CD4-positive, alpha-beta T cell (primary cell): ENCODE data around the gene MNDA. TPM values are rescaled to one million over a fixed set of nuclear protein-coding genes. Genes with fewer than 3 reads are reported as not detected.

Experiments used
- ATAC-seq: fragments of 200-7000 bp; cut with Tn5 transposase; one replicate; pipeline ENCODE4 v1.10.0; 2022; ENCODE audit warnings: mild to moderate bottlenecking; ENCODE audit not compliant: poor library complexity
- CTCF ChIA-PET: fragments of 350-600 bp; sonication (Branson Sonifier 250); formaldehyde crosslinking; loops from one replicate; lab custom pipeline; 2021; ENCODE audit warnings: antibody characterized with exemption, inconsistent platforms; lab: Charles Lee
- POLR2A ChIA-PET: fragments of 350-600 bp; sonication (Branson Sonifier 250); formaldehyde crosslinking; loops from one replicate; lab custom pipeline; 2021; ENCODE audit warnings: antibody characterized with exemption, inconsistent platforms; lab: Charles Lee
- DNase-seq, 14 experiments: peaks; one replicate each; pipeline ENCODE4 v3.0.0-alpha.2; 2013 to 2020; ENCODE audit warnings: mixed read lengths in 2 of 14
- H3K27ac ChIP-seq, 2 donors: one replicate each; pipeline versions ENCODE4 v1.5.1 to v1.7.0; 2013; ENCODE audit warnings: low read length in 2 of 2, low read depth in 1 of 2, mild to moderate bottlenecking in 1 of 2
- H3K27me3 ChIP-seq, 2 experiments: 1 replicate in 1 of 2; 2 replicates in 1 of 2; pipeline versions ENCODE4 v1.6.1 to v1.7.0; 2013; ENCODE audit warnings: low read length in 2 of 2, control low read depth in 1 of 2, mild to moderate bottlenecking in 1 of 2, moderate library complexity in 1 of 2; ENCODE audit not compliant: insufficient read depth in 2 of 2, control insufficient read depth in 1 of 2
- H3K36me3 ChIP-seq: one replicate; pipeline ENCODE4 v1.6.1; 2013; ENCODE audit warnings: low read length, control low read depth; ENCODE audit not compliant: insufficient read depth
- H3K4me1 ChIP-seq: one replicate; pipeline ENCODE4 v1.6.1; 2013; ENCODE audit warnings: low read length, control low read depth; ENCODE audit not compliant: insufficient read depth
- H3K4me3 ChIP-seq: one replicate; pipeline ENCODE4 v1.5.1; 2013; ENCODE audit warnings: mild to moderate bottlenecking, low read length, moderate library complexity
- H3K9me3 ChIP-seq, 2 experiments: 1 replicate in 1 of 2; 2 replicates in 1 of 2; pipeline versions ENCODE4 v1.6.1 to v1.7.0; 2013; ENCODE audit warnings: low read length in 2 of 2, mild to moderate bottlenecking in 2 of 2, control low read depth in 1 of 2, moderate library complexity in 1 of 2; ENCODE audit not compliant: control insufficient read depth in 1 of 2, insufficient read depth in 1 of 2
- H3K27ac Mint-ChIP-seq: one replicate; pipeline ENCODE4 v1.8.0; 2020; ENCODE audit warnings: mixed read lengths
- H3K27me3 Mint-ChIP-seq: one replicate; pipeline ENCODE4 v1.8.0; 2021; ENCODE audit warnings: mixed read lengths
- H3K36me3 Mint-ChIP-seq: one replicate; pipeline ENCODE4 v1.8.0; 2021; ENCODE audit warnings: low read depth, mixed read lengths
- H3K4me1 Mint-ChIP-seq: one replicate; pipeline ENCODE4 v1.8.0; 2021; ENCODE audit warnings: low read depth, mixed read lengths
- H3K4me3 Mint-ChIP-seq: one replicate; pipeline ENCODE4 v1.8.0; 2020; ENCODE audit warnings: mild to moderate bottlenecking, mixed read lengths
- H3K9me3 Mint-ChIP-seq: one replicate; pipeline ENCODE4 v1.8.0; 2020; ENCODE audit warnings: mixed read lengths
- CTCF ChIP-seq: fragments of 200-600 bp; IDR thresholded peaks from one replicate; pipeline ENCODE4 v1.8.0; 2022; ENCODE audit warnings: antibody characterized with exemption, mild to moderate bottlenecking
- intact Hi-C, 2 experiments: fragments of 100-400 bp; cut with DNase I in 1 of 2; cut with micrococcal nuclease in 1 of 2; formaldehyde crosslinking; loops; one replicate each; pipeline versions ENCODE4 v1.15.1 to v1.9.0; 2023 to 2025; cut with DNase I, micrococcal nuclease
- polyA plus RNA-seq, 2 donors: library from polyadenylated mRNA; unstranded; fragments of 120-200 nt; gene quantifications; one replicate each; pipeline ENCODE4 v1.2.1, GENCODE V29; 2013
- total RNA-seq, 174 experiments: library from RNA in 2 of 174; stranded (reverse) in 2 of 174; gene quantifications; one replicate each; pipeline ENCODE4 v1.2.3 and lab custom pipeline; 2021 to 2026

Gene MNDA
- 1 to 10 TPM in 1 of 2 experiments, under 1 TPM in 1; 0.88 to 1.1 TPM for total RNA-seq
- 56.0 TPM for polyA plus RNA-seq (2013, experiment 1 of 2)
- 41.9 TPM for polyA plus RNA-seq (2013, experiment 2 of 2)
- 0 to 11.7 (median 0.26) reads per million in 172 experiments for total RNA-seq (lab: John Stamatoyannopoulos, UW)

- Mint-ChIP-seq H3K27ac (no peak within 1 kb of the TSS), H3K4me3 (no peak within 1 kb of the TSS), H3K36me3 (no peaks in the 10 kb centered on the region), H3K9me3 (peaks cover 14% of the 10 kb centered on the region), H3K4me1 (no peaks in the 10 kb centered on the region), H3K27me3 (no peaks in the 10 kb centered on the region)
- H3K4me3 ChIP-seq = peak within 1 kb of the TSS; percentile 10
- H3K27ac ChIP-seq = no peak within 1 kb of the TSS
- H3K4me1 ChIP-seq = no peaks in the 10 kb centered on the region
- H3K27me3 ChIP-seq = no peaks in the 10 kb centered on the region
- peak in 3 of 14 experiments; percentile 32 to 38 (median 38) for DNase-seq
- no peak for TF ChIP-seq CTCF
- peaks cover 0 to 8% of the 10 kb centered on the region in 2 experiments for H3K9me3 ChIP-seq
- ChIA-PET POLR2A (interaction anchor here (1.3 kb wide), 1 partner anchor 12 kb away, joined by 3 read pairs; no protein-coding TSS in a partner anchor), CTCF (no interaction called here)
- ATAC-seq = no peak
- no peaks in the 10 kb centered on the region for H3K36me3 ChIP-seq
- intact Hi-C loops = no loop called here
These were observed at the start of gene MNDA for GRCh38 chr1:158830904-158831507. MNDA (plus strand) TSS chr1:158831351; CDS start chr1:158842154, 10,803 bp downstream.

GRCh38 chr1:158793604-158794003 lies 37.5 kb upstream of the MNDA start:
- Mint-ChIP-seq H3K4me3 (no peak overlapping the region), H3K27me3 (peaks cover 6% of the 10 kb centered on the region), H3K9me3 (no peaks in the 10 kb centered on the region), H3K27ac (no peak overlapping the region), H3K4me1 (no peaks in the 10 kb centered on the region), H3K36me3 (no peaks in the 10 kb centered on the region)
- ATAC-seq (no peak), DNase-seq (peak in 10 of 14 experiments; percentile 6 to 57 (median 22))
- Histone ChIP-seq H3K27me3 (no peaks in the 10 kb centered on the region), H3K4me3 (no peak overlapping the region), H3K36me3 (no peaks in the 10 kb centered on the region), H3K9me3 (no peaks in the 10 kb centered on the region), H3K27ac (no peak overlapping the region), H3K4me1 (no peaks in the 10 kb centered on the region)
- intact Hi-C loops = loop anchor here (2.0 kb wide), 1 partner anchor 205 kb away; no protein-coding TSS in a partner anchor
- ChIA-PET POLR2A (no interaction called here), CTCF (no interaction called here)
- TF ChIP-seq CTCF = peak; percentile 25

GRCh38 chr1:158794247-158794646 lies 36.9 kb upstream of the MNDA start:
- Histone ChIP-seq H3K27me3 (no peaks in the 10 kb centered on the region), H3K27ac (no peak overlapping the region), H3K4me1 (no peaks in the 10 kb centered on the region), H3K4me3 (no peak overlapping the region), H3K36me3 (no peaks in the 10 kb centered on the region), H3K9me3 (no peaks in the 10 kb centered on the region)
- no peak for TF ChIP-seq CTCF
- Mint-ChIP-seq H3K36me3 (no peaks in the 10 kb centered on the region), H3K4me3 (no peak overlapping the region), H3K4me1 (no peaks in the 10 kb centered on the region), H3K27ac (no peak overlapping the region), H3K27me3 (peaks cover 8% of the 10 kb centered on the region), H3K9me3 (no peaks in the 10 kb centered on the region)
- ATAC-seq (no peak), DNase-seq (no peak)
- intact Hi-C loops = loop anchor here in 1 of 2 experiments (2.0 kb wide), 1 partner anchor 205 kb away; no protein-coding TSS in a partner anchor
- POLR2A ChIA-PET = no interaction called here
- CTCF ChIA-PET = no interaction called here
